NCI-H187 (cell line): Measurements from ENCODE around the gene SMYD1.

Experiments used
- DNase-seq, 2 experiments: peaks; one replicate each; lab custom pipeline; 2025; lab: John Stamatoyannopoulos, UW

Gene SMYD1

GRCh38 chr2:88144914-88145497 lies 77.4 kb downstream of the SMYD1 start:
- DNase-seq, result no peak

GRCh38 chr2:88146590-88146989 lies 79.0 kb downstream of the SMYD1 start:
- no peak for DNase-seq

- no peak for DNase-seq
These were observed 79.5 kb downstream of the SMYD1 start for GRCh38 chr2:88147145-88147544.

- DNase-seq, result no peak
These were observed 81.4 kb downstream of the SMYD1 start for GRCh38 chr2:88148929-88149438.

- DNase-seq, result no peak
These were observed 91.9 kb downstream of the SMYD1 start for GRCh38 chr2:88159481-88159880.

GRCh38 chr2:88159955-88160415 lies 92.4 kb downstream of the SMYD1 start:
- no peak for DNase-seq

GRCh38 chr2:88160517-88160916 lies 92.9 kb downstream of the SMYD1 start:
- DNase-seq, result no peak

GRCh38 chr2:88161446-88162244 lies 94.0 kb downstream of the SMYD1 start:
- no peak for DNase-seq
